ENCODE data around the gene PRKAG2.
A peak's percentile ranks its signal among the peaks of the same experiment; 100 is the strongest.
"Not testable (repeated sequence)": the region's sequence is repeated elsewhere in the genome, so short reads cannot be mapped to it uniquely, and the experiment has no call there.

PRKAG2 gene

DNA sequence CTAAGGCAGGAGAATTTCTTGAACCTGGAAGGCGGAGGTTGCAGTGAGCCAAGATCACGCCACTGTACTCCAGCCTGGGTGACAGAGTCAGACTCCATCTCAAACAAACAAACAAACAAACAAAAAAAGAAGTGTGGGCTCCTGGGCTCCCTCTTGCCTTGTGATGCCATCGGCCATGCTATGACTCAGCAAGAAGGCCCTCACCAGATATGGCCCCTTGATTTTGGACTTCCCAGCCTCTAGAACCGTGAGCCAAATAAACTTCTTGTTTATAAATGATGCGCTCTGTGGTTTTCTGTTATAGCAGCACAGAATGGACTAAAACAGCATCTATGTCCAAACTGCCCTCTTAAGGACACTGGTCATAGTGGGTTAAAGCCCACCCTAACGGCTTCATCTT is 327.3 kb downstream of the PRKAG2 start:
- Mint-ChIP-seq H3K36me3 (no peaks in the 10 kb centered on the region), H3K4me3 (no peak overlapping the region), H3K27me3 (peaks cover 12 to 25% of the 10 kb centered on the region in 2 donors), H3K27ac (no peak overlapping the region), H3K4me1 (no peaks in the 10 kb centered on the region), H3K9me3 (no peaks in the 10 kb centered on the region)
- ATAC-seq (replicated peaks) (no peak), DNase-seq (no peak)

DNA sequence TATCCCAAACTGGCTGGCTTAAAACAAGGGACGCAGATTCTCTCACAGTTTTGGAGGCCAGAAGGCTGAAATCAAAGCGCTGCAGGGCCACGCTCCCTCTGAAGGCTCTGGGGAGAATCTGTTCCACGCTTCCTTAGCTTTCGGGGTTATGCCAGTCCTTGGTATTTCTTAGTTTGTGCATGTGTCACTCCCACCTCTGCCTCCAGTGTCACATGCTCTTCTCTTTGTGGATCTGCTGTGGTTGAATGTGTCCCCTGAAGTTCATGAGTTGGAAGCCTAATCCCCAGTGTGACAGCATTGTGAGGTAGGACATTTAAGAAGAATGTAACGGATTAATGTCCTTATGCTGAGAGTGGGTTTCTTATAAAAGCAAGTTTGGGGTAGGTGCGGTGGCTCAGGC is 327.8 kb downstream of the PRKAG2 start:
- DNase-seq (no peak), ATAC-seq (replicated peaks) (no peak)
- H3K4me3 Mint-ChIP-seq = no peak overlapping the region
- H3K36me3 Mint-ChIP-seq = no peaks in the 10 kb centered on the region
- peaks cover 17 to 25% of the 10 kb centered on the region in 2 donors for H3K27me3 Mint-ChIP-seq
- no peaks in the 10 kb centered on the region for H3K9me3 Mint-ChIP-seq
- H3K4me1 Mint-ChIP-seq = no peaks in the 10 kb centered on the region
- H3K27ac Mint-ChIP-seq = no peak overlapping the region

GRCh38 chr7:151544183-151544582 is 332.7 kb downstream of the PRKAG2 start:
- H3K27me3 Mint-ChIP-seq = peaks cover 32 to 36% of the 10 kb centered on the region in 2 donors
- H3K4me1 Mint-ChIP-seq = peaks cover 0 to under 1% of the 10 kb centered on the region in 2 donors
- no peak for ATAC-seq (replicated peaks)
- no peaks in the 10 kb centered on the region for H3K9me3 Mint-ChIP-seq
- no peak overlapping the region for H3K27ac Mint-ChIP-seq
- H3K4me3 Mint-ChIP-seq = no peak overlapping the region
- no peaks in the 10 kb centered on the region for H3K36me3 Mint-ChIP-seq
- DNase-seq = no peak

DNA sequence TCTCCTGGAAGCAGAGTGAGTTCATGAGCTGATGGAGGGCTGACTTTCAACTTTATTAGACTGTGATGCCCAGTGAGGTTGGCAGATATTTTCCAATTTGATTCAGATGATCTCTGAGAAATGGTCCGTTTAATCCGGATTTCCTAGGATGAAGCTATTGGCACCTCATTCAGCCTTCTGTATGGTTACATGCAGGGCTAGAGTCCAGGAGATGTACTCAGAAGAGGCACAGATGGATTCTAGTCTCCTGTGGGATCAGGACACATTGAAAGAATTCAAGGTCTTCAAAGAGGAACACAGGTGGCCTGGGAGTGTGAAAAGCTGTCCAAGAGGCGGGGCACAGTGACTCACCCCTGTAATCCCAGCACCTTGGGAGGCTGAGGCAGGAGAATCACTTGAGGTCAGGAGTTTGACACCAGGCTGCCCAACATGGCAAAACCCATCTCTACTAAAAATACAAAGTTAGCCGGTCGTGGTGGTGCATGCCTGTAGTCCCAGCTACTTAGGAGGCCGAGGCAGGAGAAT is 334.2 kb downstream of the PRKAG2 start:
- H3K36me3 Mint-ChIP-seq = no peaks in the 10 kb centered on the region
- no peaks in the 10 kb centered on the region for H3K9me3 Mint-ChIP-seq
- ATAC-seq (replicated peaks) (no peak), DNase-seq (no peak)
- peaks cover 32 to 41% of the 10 kb centered on the region in 2 donors for H3K27me3 Mint-ChIP-seq
- peaks cover 0 to 3% of the 10 kb centered on the region in 2 donors for H3K4me1 Mint-ChIP-seq
- H3K27ac Mint-ChIP-seq = peak overlapping the region; percentile 37
- no peak overlapping the region for H3K4me3 Mint-ChIP-seq

- no peak for ATAC-seq (replicated peaks)
- Mint-ChIP-seq H3K27ac (no peak overlapping the region), H3K27me3 (peaks cover 33 to 48% of the 10 kb centered on the region in 2 donors), H3K36me3 (peaks cover 0 to under 1% of the 10 kb centered on the region in 2 donors), H3K4me1 (peaks cover 0 to 3% of the 10 kb centered on the region in 2 donors), H3K4me3 (no peak overlapping the region), H3K9me3 (peaks cover 0 to 2% of the 10 kb centered on the region in 2 donors)
- DNase-seq = no peak
Measured at GRCh38 chr7:151541709-151542499, 335.0 kb downstream of the PRKAG2 start.

GRCh38 chr7:151540146-151540545 is 336.8 kb downstream of the PRKAG2 start:
- Mint-ChIP-seq H3K4me1 (peaks cover 0 to 3% of the 10 kb centered on the region in 2 donors), H3K4me3 (no peak overlapping the region), H3K27ac (no peak overlapping the region), H3K36me3 (peaks cover 4 to 6% of the 10 kb centered on the region in 2 donors), H3K27me3 (peaks cover 32 to 53% of the 10 kb centered on the region in 2 donors), H3K9me3 (peaks cover 7 to 8% of the 10 kb centered on the region in 2 donors)
- no peak for DNase-seq
- no peak for ATAC-seq (replicated peaks)

GRCh38 chr7:151539088-151539671 is 337.7 kb downstream of the PRKAG2 start:
- H3K9me3 Mint-ChIP-seq = peaks cover 7 to 8% of the 10 kb centered on the region in 2 donors
- no peak overlapping the region for H3K27ac Mint-ChIP-seq
- H3K4me1 Mint-ChIP-seq = peaks cover 0 to 3% of the 10 kb centered on the region in 2 donors
- DNase-seq (no peak), ATAC-seq (replicated peaks) (peak; percentile 54 to 93)
- H3K4me3 Mint-ChIP-seq = no peak overlapping the region
- peaks cover 29 to 49% of the 10 kb centered on the region in 2 donors for H3K27me3 Mint-ChIP-seq
- H3K36me3 Mint-ChIP-seq = peaks cover 4 to 6% of the 10 kb centered on the region in 2 donors

GRCh38 chr7:151537818-151538561 is 338.9 kb downstream of the PRKAG2 start:
- ATAC-seq (replicated peaks) (no peak), DNase-seq (no peak)
- Mint-ChIP-seq H3K36me3 (peaks cover 4 to 9% of the 10 kb centered on the region in 2 donors), H3K4me3 (no peak overlapping the region), H3K27me3 (peaks cover 39 to 50% of the 10 kb centered on the region in 2 donors), H3K4me1 (peaks cover 0 to 3% of the 10 kb centered on the region in 2 donors), H3K27ac (no peak overlapping the region), H3K9me3 (peaks cover 8 to 9% of the 10 kb centered on the region in 2 donors)

GRCh38 chr7:151536178-151536577 is 340.7 kb downstream of the PRKAG2 start:
- Mint-ChIP-seq H3K9me3 (peaks cover 12 to 18% of the 10 kb centered on the region in 2 donors), H3K36me3 (peaks cover 4 to 15% of the 10 kb centered on the region in 2 donors), H3K27me3 (peaks cover 35 to 42% of the 10 kb centered on the region in 2 donors)
- not testable (repeated sequence) for DNase-seq; H3K4me3 Mint-ChIP-seq; H3K4me1 Mint-ChIP-seq; ATAC-seq (replicated peaks); H3K27ac Mint-ChIP-seq

DNA sequence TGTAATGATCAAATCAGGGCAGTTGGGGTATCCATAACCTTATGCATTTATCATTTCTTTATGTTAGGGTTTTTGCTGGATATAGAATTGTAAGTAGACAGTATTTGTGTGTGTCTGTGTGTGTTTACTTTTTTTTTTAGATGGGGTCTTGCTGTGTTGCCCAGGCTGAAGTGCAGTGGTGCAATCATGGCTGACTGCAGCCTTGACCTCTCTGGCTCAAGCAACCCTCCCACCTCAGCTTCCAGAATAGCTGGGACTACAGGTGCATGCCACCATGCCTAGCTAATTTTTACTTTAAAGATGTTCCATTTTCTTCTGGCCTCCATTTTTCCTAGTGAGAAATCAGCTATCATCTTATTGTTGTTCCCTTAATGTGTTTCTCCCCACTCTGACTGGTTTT is 347.1 kb downstream of the PRKAG2 start:
- Mint-ChIP-seq H3K4me3 (no peak overlapping the region), H3K36me3 (peaks cover 5 to 13% of the 10 kb centered on the region in 2 donors), H3K27me3 (peaks cover 7 to 20% of the 10 kb centered on the region in 2 donors), H3K9me3 (peaks cover 16 to 19% of the 10 kb centered on the region in 2 donors), H3K27ac (no peak overlapping the region), H3K4me1 (no peaks in the 10 kb centered on the region)
- DNase-seq (no peak), ATAC-seq (replicated peaks) (no peak)

DNA sequence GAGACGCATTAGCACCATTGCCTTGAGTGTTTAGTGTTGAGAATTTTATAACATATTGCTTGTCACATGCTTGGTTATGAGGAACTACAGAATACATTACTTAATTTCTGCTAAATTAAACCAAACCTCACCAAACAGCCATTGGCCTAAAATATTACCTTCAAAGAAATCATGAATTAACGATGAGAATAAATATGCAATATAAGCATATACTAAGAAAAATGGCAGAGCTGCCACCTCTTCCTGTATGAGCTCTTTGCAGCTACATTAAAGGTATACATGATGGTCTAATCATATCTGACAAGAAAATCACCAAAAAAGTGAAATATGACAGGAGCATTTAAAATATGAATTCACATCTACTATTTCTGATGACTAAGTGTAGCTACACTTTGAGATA is 352.1 kb downstream of the PRKAG2 start:
- Mint-ChIP-seq H3K27ac (no peak overlapping the region), H3K4me1 (peaks cover 3 to 4% of the 10 kb centered on the region in 2 donors), H3K36me3 (peaks cover 0 to 1% of the 10 kb centered on the region in 2 donors), H3K9me3 (peaks cover 3 to 4% of the 10 kb centered on the region in 2 donors), H3K27me3 (peaks cover 5 to 7% of the 10 kb centered on the region in 2 donors), H3K4me3 (no peak overlapping the region)
- ATAC-seq (replicated peaks) = no peak
- DNase-seq = no peak

GRCh38 chr7:151524331-151524730 is 352.6 kb downstream of the PRKAG2 start:
- Mint-ChIP-seq H3K9me3 (peaks cover 0 to 4% of the 10 kb centered on the region in 2 donors), H3K4me1 (peaks cover 3 to 4% of the 10 kb centered on the region in 2 donors), H3K27me3 (peaks cover 5 to 7% of the 10 kb centered on the region in 2 donors), H3K36me3 (peaks cover 0 to 1% of the 10 kb centered on the region in 2 donors), H3K4me3 (no peak overlapping the region), H3K27ac (no peak overlapping the region)
- no peak for ATAC-seq (replicated peaks)
- DNase-seq = no peak

- Mint-ChIP-seq H3K27me3 (peaks cover 0 to 7% of the 10 kb centered on the region in 2 donors), H3K4me1 (peaks cover 21 to 34% of the 10 kb centered on the region in 2 donors), H3K36me3 (peaks cover 10 to 17% of the 10 kb centered on the region in 2 donors), H3K4me3 (peak overlapping the region; percentile 85 to 92), H3K27ac (peak overlapping the region; percentile 87), H3K9me3 (no peaks in the 10 kb centered on the region)
- peak; percentile 3 to 4 for ATAC-seq (replicated peaks)
- DNase-seq = peak; percentile 36
Measured at GRCh38 chr7:151520419-151521261, 356.3 kb downstream of the PRKAG2 start.

Measured in stimulated activated naive B cell treated with anti-CD40 and anti-IgM and Interleukin-4, amounts not matched to agents 10 μg/mL and 1 μg/mL and 100 μg/mL, for 72 hours (primary cell).